Mammary epithelial cell (primary cell): ENCODE data around the gene ITGB8.
A peak's percentile ranks its signal among the peaks of the same experiment; 100 is the strongest.

ENCODE experiments used
- CTCF ChIP-seq, 2 donors: IDR thresholded peaks in 1 of 2; conservative IDR thresholded peaks in 1 of 2; 2 replicates each; pipeline ENCODE4 v1.5.1; 2011 to 2012; ENCODE audit warnings: inconsistent platforms in 2 of 2, low read length in 2 of 2, mild to moderate bottlenecking in 2 of 2, control low read depth in 1 of 2, low read depth in 1 of 2; ENCODE audit not compliant: insufficient read depth in 1 of 2; ENCODE audit errors: extremely low read depth in 1 of 2
- EZH2 ChIP-seq: IDR thresholded peaks from 2 replicates; pipeline ENCODE4 v1.6.1; 2012; ENCODE audit warnings: low read length, inconsistent platforms, borderline replicate concordance

- TF ChIP-seq CTCF (conservative IDR thresholded peaks at IDR 0.05 in 1 of 2, IDR thresholded peaks at IDR 0.05 in 1 of 2; ENCODE audit: extremely low read depth in 1 of 2, insufficient read depth in 1 of 2, low read depth in 1 of 2, low read length in 2 of 2) = peak in 1 of 2 donors; percentile 13
- no peak for TF ChIP-seq EZH2
Measured at GRCh38 chr7:20330239-20330927, at the start of gene ITGB8.
